ENCODE measurements around the gene MMP19. TPM values are rescaled to one million over a fixed set of nuclear protein-coding genes. Genes with fewer than 3 reads are reported as not detected.
"Not testable (repeated sequence)": the region's sequence is repeated elsewhere in the genome, so short reads cannot be mapped to it uniquely, and the experiment has no call there.

MMP19 gene
- total RNA-seq, 2 donors from 2014 or later, result 39.7 to 48.7 TPM

GRCh38 chr12:55845785-55846496, 3.2 kb upstream of the MMP19 start:
- intact Hi-C loops (cut with DNase I), result loop anchor here in 1 of 2 donors (5.0 kb wide), 1 partner anchor 1411 kb away; no protein-coding TSS in a partner anchor
- DNase-seq (ENCODE audit: low spot score), result no peak

- DNase-seq (ENCODE audit: low spot score), result no peak
- intact Hi-C loops (cut with DNase I), result loop anchor here in 1 of 2 donors (5.0 kb wide), 1 partner anchor 1412 kb away; no protein-coding TSS in a partner anchor
Measured at GRCh38 chr12:55845361-55845760, 2.6 kb upstream of the MMP19 start.

- no peak for DNase-seq (ENCODE audit: low spot score)
- intact Hi-C loops (cut with DNase I), result loop anchor here in 1 of 2 donors (5.0 kb wide), 1 partner anchor 1412 kb away; no protein-coding TSS in a partner anchor
Measured at GRCh38 chr12:55844961-55845360, 2.2 kb upstream of the MMP19 start.

GRCh38 chr12:55843431-55843830, 695 bp upstream of the MMP19 start:
- no peak for DNase-seq (ENCODE audit: low spot score)
- intact Hi-C loops (cut with DNase I), result no loop called here

GRCh38 chr12:55840581-55841351, 2.0 kb downstream of the MMP19 start:
- DNase-seq (ENCODE audit: low spot score), result no peak
- intact Hi-C loops (cut with DNase I), result no loop called here

GRCh38 chr12:55839345-55840140, 3.2 kb downstream of the MMP19 start:
- DNase-seq (ENCODE audit: low spot score), result no peak
- intact Hi-C loops (cut with DNase I), result no loop called here

- no peak for DNase-seq (ENCODE audit: low spot score)
Measured at GRCh38 chr12:55838361-55838760, 4.4 kb downstream of the MMP19 start.

GRCh38 chr12:55834400-55834799, 8.3 kb downstream of the MMP19 start:
- intact Hi-C loops (cut with DNase I), result loop anchor here in 1 of 2 donors (5.0 kb wide), 1 partner anchor 93 kb away; the partner anchor contains the start of gene PYM1
- not testable (repeated sequence) for DNase-seq (ENCODE audit: low spot score)

More at GRCh38 chr12:55838361-55838760, 4.4 kb downstream of the MMP19 start:
- intact Hi-C loops (cut with DNase I), result no loop called here

- DNase-seq (ENCODE audit: low spot score), result no peak
- intact Hi-C loops (cut with DNase I), result loop anchor here in 1 of 2 donors (5.0 kb wide), 1 partner anchor 94 kb away; the partner anchor contains the start of gene PYM1
Measured at GRCh38 chr12:55833056-55833455, 9.7 kb downstream of the MMP19 start.

- DNase-seq (ENCODE audit: low spot score), result no peak
- intact Hi-C loops (cut with DNase I), result loop anchor here in 1 of 2 donors (5.0 kb wide), 1 partner anchor 96 kb away; the partner anchor contains the start of gene PYM1
Measured at GRCh38 chr12:55831447-55831815, 11.3 kb downstream of the MMP19 start.

GRCh38 chr12:55830601-55831446, 11.9 kb downstream of the MMP19 start:
- intact Hi-C loops (cut with DNase I), result loop anchor here in 1 of 2 donors (5.0 kb wide), 1 partner anchor 96 kb away; the partner anchor contains the start of gene PYM1
- DNase-seq (ENCODE audit: low spot score), result peak; percentile 91

- intact Hi-C loops (cut with DNase I), result loop anchor here in 1 of 2 donors (5.0 kb wide), 1 partner anchor 97 kb away; the partner anchor contains the start of gene PYM1
- peak; percentile 90 for DNase-seq (ENCODE audit: low spot score)
Measured at GRCh38 chr12:55829967-55830600, 12.7 kb downstream of the MMP19 start.

- DNase-seq (ENCODE audit: low spot score), result no peak
- intact Hi-C loops (cut with DNase I), result no loop called here
Measured at GRCh38 chr12:55828357-55828756, 14.4 kb downstream of the MMP19 start.

GRCh38 chr12:55827806-55828205, 14.9 kb downstream of the MMP19 start:
- intact Hi-C loops (cut with DNase I), result no loop called here
- no peak for DNase-seq (ENCODE audit: low spot score)

GRCh38 chr12:55824726-55825125, 18.0 kb downstream of the MMP19 start:
- DNase-seq (ENCODE audit: low spot score), result no peak
- intact Hi-C loops (cut with DNase I), result no loop called here

- DNase-seq (ENCODE audit: low spot score), result no peak
- intact Hi-C loops (cut with DNase I), result no loop called here
Measured at GRCh38 chr12:55823419-55823818, 19.3 kb downstream of the MMP19 start.

- no peak for DNase-seq (ENCODE audit: low spot score)
- intact Hi-C loops (cut with DNase I), result no loop called here
Measured at GRCh38 chr12:55822228-55822627, 20.5 kb downstream of the MMP19 start.

- DNase-seq (ENCODE audit: low spot score), result no peak
- intact Hi-C loops (cut with DNase I), result no loop called here
Measured at GRCh38 chr12:55820679-55821078, 22.1 kb downstream of the MMP19 start.

Data from posterior vena cava (tissue), 2 donors.